Sigmoid colon (tissue), 7 donors: ENCODE results near the gene TMEM9. TPM values are rescaled to one million over a fixed set of nuclear protein-coding genes. Genes with fewer than 3 reads are reported as not detected.
A peak's percentile ranks its signal among the peaks of the same experiment; 100 is the strongest.

ENCODE experiments used
- DNase-seq: peaks from one replicate; pipeline ENCODE4 v3.0.0-alpha.2; 2019
- H3K27ac ChIP-seq, 4 donors: fragments of 200-600 bp; sonication (generic); one replicate each; pipeline ENCODE4 v1.5.1; 2016 to 2019; ENCODE audit warnings: mild to moderate bottlenecking in 1 of 4
- H3K27me3 ChIP-seq, 3 donors: fragments of 200-600 bp; sonication (generic); one replicate each; pipeline ENCODE4 v1.5.1; 2019; ENCODE audit warnings: mild to moderate bottlenecking in 1 of 3
- H3K36me3 ChIP-seq, 4 donors: fragments of 200-600 bp; sonication (generic); one replicate each; pipeline ENCODE4 v1.5.1; 2016 to 2019
- H3K4me1 ChIP-seq, 4 donors: fragments of 200-600 bp; sonication (generic); one replicate each; pipeline ENCODE4 v1.5.1; 2017 to 2019
- H3K4me3 ChIP-seq, 4 donors: fragments of 200-600 bp; sonication (generic); one replicate each; pipeline ENCODE4 v1.5.1; 2017 to 2019; ENCODE audit warnings: mild to moderate bottlenecking in 2 of 4, moderate library complexity in 1 of 4
- H3K9me3 ChIP-seq, 4 donors: fragments of 200-600 bp in 3 of 4; sonication (generic) in 3 of 4; one replicate each; pipeline versions ENCODE4 v1.5.1 to v1.6.1; 2013 to 2019
- CTCF ChIP-seq, 4 experiments: fragments of 450-650 bp in 3 of 4; fragments of 200-600 bp in 1 of 4; IDR thresholded peaks; one replicate each; pipeline ENCODE4 v1.5.1; 2016 to 2019; ENCODE audit warnings: antibody characterized with exemption in 4 of 4, mild to moderate bottlenecking in 3 of 4, moderate library complexity in 2 of 4
- EP300 ChIP-seq, 4 donors: sonication (generic); formaldehyde crosslinking; IDR thresholded peaks; one replicate each; pipeline ENCODE4 v1.6.1; 2017; ENCODE audit warnings: antibody characterized with exemption in 4 of 4
- POLR2A ChIP-seq, 2 donors: fragments of 450-650 bp; IDR thresholded peaks; one replicate each; pipeline ENCODE4 v1.6.1; 2016; ENCODE audit warnings: antibody characterized with exemption in 2 of 2, mild to moderate bottlenecking in 2 of 2, moderate library complexity in 2 of 2
- POLR2AphosphoS5 ChIP-seq, 4 donors: sonication (generic); formaldehyde crosslinking; IDR thresholded peaks; one replicate each; pipeline ENCODE4 v1.6.1; 2017; ENCODE audit warnings: antibody characterized with exemption in 4 of 4
- whole genome bisulfite sequencing, 2 donors: extraction: QIAGEN DNeasy Blood & Tissue Kit; methylation state at CpG; one replicate each; pipeline ENCODE4 v1.1.7; 2013; 5-methylcytosine and 5-hydroxymethylcytosine counted together
- intact Hi-C: fragments of 100-400 bp; cut with DNase I; formaldehyde crosslinking; loops from one replicate; pipeline ENCODE4 v1.15.1; 2023
- polyA plus RNA-seq, 3 donors: library from polyadenylated mRNA; stranded (reverse); fragments of 200-250 nt; gene quantifications; one replicate each; pipeline ENCODE4 v1.2.3, GENCODE V29; 2013
- total RNA-seq, 4 donors: library from RNA; depleted of rRNA; stranded (reverse); fragments of >200 nt; gene quantifications; one replicate each; pipeline ENCODE4 v1.1.0, GENCODE V29; 2016
- donor health status: healthy with polysubstance abuse.
- donor health status: Bipolar disorder and iron deficiency.
- donor health status: healthy.

Gene TMEM9
- total and polyA plus RNA-seq, 7 donors, result 12.9 to 78.3 (median 56.2) TPM

DNA sequence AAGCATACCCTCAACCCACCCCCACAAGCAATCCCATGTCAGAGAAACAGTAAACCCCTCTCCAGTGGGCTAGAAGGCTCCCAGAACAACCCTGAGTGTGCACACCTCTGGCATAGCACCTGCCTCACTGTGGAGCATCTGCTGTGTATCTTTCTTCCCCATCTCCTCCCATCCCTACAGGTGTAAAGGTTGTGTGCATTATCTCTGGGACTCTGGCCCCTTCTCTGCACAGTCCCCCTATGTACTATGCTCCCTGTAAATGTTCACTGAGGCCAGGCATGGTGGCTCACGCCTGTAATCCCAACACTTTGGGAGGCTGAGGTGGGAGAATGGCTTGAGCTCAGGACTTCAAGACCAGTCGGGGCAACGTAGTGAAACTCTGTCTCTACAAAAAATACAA lies 41.3 kb downstream of the TMEM9 start:
- H3K27me3 ChIP-seq, result peaks cover 5 to 6% (median 5%) of the 10 kb centered on the region in 3 donors
- intact Hi-C loops, result loop anchor here (5.0 kb wide), 1 partner anchor 71 kb away; no protein-coding TSS in a partner anchor
- no peaks in the 10 kb centered on the region for H3K36me3 ChIP-seq
- H3K27ac ChIP-seq, result no peak overlapping the region
- no peaks in the 10 kb centered on the region for H3K9me3 ChIP-seq
- 82 to 88% methylated on average over 3 of the region's 3 CpGs for whole genome bisulfite sequencing, 2 donors
- DNase-seq, result no peak
- H3K4me1 ChIP-seq, result peaks cover 0 to 14% (median 10%) of the 10 kb centered on the region in 4 donors
- TF ChIP-seq POLR2AphosphoS5 (IDR thresholded peaks at IDR 0.05) (no peak), POLR2A (IDR thresholded peaks at IDR 0.05) (no peak), EP300 (IDR thresholded peaks at IDR 0.05) (no peak)
- no peak overlapping the region for H3K4me3 ChIP-seq

GRCh38 chr1:201112173-201112731 lies 42.0 kb downstream of the TMEM9 start, which contains the start of gene CACNA1S:
Gene CACNA1S, minus strand, starts transcription at chr1:201112426. Its CDS starts 87 bp downstream, at chr1:201112339.
- peaks cover 0 to 14% (median 10%) of the 10 kb centered on the region in 4 donors for H3K4me1 ChIP-seq
- peaks cover 5 to 6% (median 5%) of the 10 kb centered on the region in 3 donors for H3K27me3 ChIP-seq
- H3K9me3 ChIP-seq, result no peaks in the 10 kb centered on the region
- H3K27ac ChIP-seq, result no peak within 1 kb of the TSS
- TF ChIP-seq CTCF (IDR thresholded peaks at IDR 0.05), result no peak
- TF ChIP-seq POLR2A (IDR thresholded peaks at IDR 0.05), result no peak
- no peak for TF ChIP-seq POLR2AphosphoS5 (IDR thresholded peaks at IDR 0.05)
- no peak for TF ChIP-seq EP300 (IDR thresholded peaks at IDR 0.05)
- no peak within 1 kb of the TSS for H3K4me3 ChIP-seq
- intact Hi-C loops, result loop anchor here (5.0 kb wide), 1 partner anchor 70 kb away; no protein-coding TSS in a partner anchor
- no peak for DNase-seq
- no peaks in the 10 kb centered on the region for H3K36me3 ChIP-seq
- 84 to 90% methylated on average over 9 of the region's 9 CpGs for WGBS, 2 donors

GRCh38 chr1:201111672-201112071 lies 42.6 kb downstream of the TMEM9 start:
- no peak for DNase-seq
- peaks cover 5 to 6% (median 5%) of the 10 kb centered on the region in 3 donors for H3K27me3 ChIP-seq
- no peaks in the 10 kb centered on the region for H3K36me3 ChIP-seq
- peaks cover 0 to 14% (median 10%) of the 10 kb centered on the region in 4 donors for H3K4me1 ChIP-seq
- no peaks in the 10 kb centered on the region for H3K9me3 ChIP-seq
- TF ChIP-seq EP300 (IDR thresholded peaks at IDR 0.05) (no peak), CTCF (IDR thresholded peaks at IDR 0.05) (no peak), POLR2AphosphoS5 (IDR thresholded peaks at IDR 0.05) (no peak), POLR2A (IDR thresholded peaks at IDR 0.05) (no peak)
- intact Hi-C loops, result loop anchor here (5.0 kb wide), 1 partner anchor 69 kb away; no protein-coding TSS in a partner anchor
- H3K4me3 ChIP-seq, result no peak overlapping the region
- no peak overlapping the region for H3K27ac ChIP-seq
- WGBS, 2 donors, result 80 to 88% methylated on average over 3 of the region's 3 CpGs

DNA sequence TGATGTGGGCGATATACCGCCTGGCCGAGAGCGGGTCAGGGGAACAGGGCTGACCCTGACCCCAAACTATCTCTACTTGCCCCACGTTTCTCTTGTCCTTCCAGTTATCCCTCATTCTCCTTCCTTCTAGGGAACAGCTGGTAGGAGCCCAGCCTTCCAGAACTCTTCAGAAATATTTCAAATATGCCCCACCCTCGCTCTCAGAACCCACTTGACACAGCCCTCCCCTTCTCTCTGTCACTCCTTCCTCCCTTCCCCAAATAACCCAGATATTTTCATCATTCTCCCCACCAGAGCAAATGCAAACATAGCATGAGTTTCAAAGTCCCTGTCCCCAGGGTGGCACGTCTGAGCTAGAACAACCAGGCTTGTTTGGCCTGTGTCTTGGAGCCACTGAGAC lies 43.1 kb downstream of the TMEM9 start:
- no peak for TF ChIP-seq CTCF (IDR thresholded peaks at IDR 0.05)
- TF ChIP-seq POLR2AphosphoS5 (IDR thresholded peaks at IDR 0.05), result no peak
- no peak for TF ChIP-seq EP300 (IDR thresholded peaks at IDR 0.05)
- no peak for TF ChIP-seq POLR2A (IDR thresholded peaks at IDR 0.05)
- Histone ChIP-seq H3K4me3 (no peak overlapping the region), H3K9me3 (no peaks in the 10 kb centered on the region), H3K4me1 (peaks cover 0 to 14% (median 10%) of the 10 kb centered on the region in 4 donors), H3K27me3 (peaks cover 5 to 6% (median 5%) of the 10 kb centered on the region in 3 donors), H3K27ac (no peak overlapping the region), H3K36me3 (no peaks in the 10 kb centered on the region)
- 76 to 83% methylated on average over 7 of the region's 7 CpGs for WGBS, 2 donors
- DNase-seq, result no peak
- intact Hi-C loops, result loop anchor here (5.0 kb wide), 1 partner anchor 69 kb away; no protein-coding TSS in a partner anchor

DNA sequence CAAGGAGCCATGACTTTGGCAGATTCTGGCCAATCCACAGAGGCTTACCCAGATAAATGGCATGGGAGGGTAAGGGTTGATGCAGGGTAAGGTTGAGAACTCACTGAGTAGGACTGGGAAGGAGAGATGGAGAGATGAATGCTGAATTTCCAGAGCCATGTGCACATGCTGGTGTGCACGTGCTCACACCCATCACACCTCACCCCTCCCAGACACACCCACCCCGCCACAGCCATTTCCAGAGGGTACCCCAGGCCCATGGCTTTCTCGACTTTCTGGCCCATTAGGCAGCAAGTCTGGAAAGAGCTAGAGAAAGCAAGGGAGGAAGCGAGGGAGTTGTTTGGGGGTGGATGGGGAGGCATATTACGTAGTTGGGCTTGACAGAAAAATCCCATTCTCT lies 43.7 kb downstream of the TMEM9 start:
- no peak overlapping the region for H3K4me3 ChIP-seq
- peaks cover 5 to 6% (median 5%) of the 10 kb centered on the region in 3 donors for H3K27me3 ChIP-seq
- DNase-seq, result peak; percentile 29
- TF ChIP-seq CTCF (IDR thresholded peaks at IDR 0.05) (no peak), POLR2A (IDR thresholded peaks at IDR 0.05) (no peak), POLR2AphosphoS5 (IDR thresholded peaks at IDR 0.05) (no peak), EP300 (IDR thresholded peaks at IDR 0.05) (no peak)
- intact Hi-C loops, result loop anchor here (5.0 kb wide), 1 partner anchor 68 kb away; no protein-coding TSS in a partner anchor
- H3K9me3 ChIP-seq, result no peaks in the 10 kb centered on the region
- H3K4me1 ChIP-seq, result peaks cover 0 to 14% (median 10%) of the 10 kb centered on the region in 4 donors
- 90 to 92% methylated on average over 5 of the region's 5 CpGs for WGBS, 2 donors
- no peaks in the 10 kb centered on the region for H3K36me3 ChIP-seq
- H3K27ac ChIP-seq, result no peak overlapping the region
